Measurements from ENCODE around the gene MRGPRD. TPM values are rescaled to one million over a fixed set of nuclear protein-coding genes. Genes with fewer than 3 reads are reported as not detected.
A peak's percentile ranks its signal among the peaks of the same experiment; 100 is the strongest.

The MRGPRD gene
- total and polyA plus RNA-seq, 2 of the 8 experiments (the other 6 are each of a cell fraction or from before 2014, with no cell fraction given), result not detected

DNA sequence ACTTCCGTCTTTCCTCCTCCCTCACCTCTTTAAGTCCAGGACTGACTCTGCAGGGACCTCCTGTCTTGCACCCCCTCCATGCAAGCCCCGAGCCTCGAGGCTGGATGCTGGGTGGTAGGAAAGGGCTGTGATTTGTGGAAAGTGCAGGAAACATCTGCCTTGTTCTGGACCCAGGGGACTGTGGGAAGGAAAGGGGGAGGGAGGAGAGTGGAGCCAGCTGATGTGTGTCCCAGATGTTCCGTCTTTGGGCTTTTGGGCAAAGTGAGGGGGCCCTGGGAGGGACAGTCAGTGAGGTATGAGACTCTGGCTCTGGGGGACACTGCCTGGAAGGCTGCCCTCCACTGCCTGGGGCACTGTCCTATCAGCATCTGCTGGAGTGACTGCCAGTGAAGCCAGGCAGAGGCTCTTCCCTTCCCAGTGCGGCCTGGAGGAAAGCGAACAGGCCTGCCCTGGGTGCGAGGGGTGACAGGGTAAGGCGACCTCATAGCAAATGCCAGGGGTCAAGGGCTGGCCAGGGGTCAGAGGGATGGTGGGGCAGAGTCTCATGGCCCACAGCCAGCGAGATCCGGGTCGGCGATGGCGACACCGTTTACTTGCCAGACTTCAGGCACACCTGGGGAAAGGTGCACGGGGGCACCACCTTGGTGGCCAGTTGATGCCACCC is 1.7 kb downstream of the MRGPRD start:
- Histone ChIP-seq H4K20me1 (replicated peaks in 1 of 2; ENCODE audit: control insufficient read depth in 1 of 2, insufficient read depth in 2 of 2, low read length in 2 of 2) (no peaks in the 10 kb centered on the region), H4K5ac (ENCODE audit: insufficient read length, low read depth, low read length) (no peak overlapping the region), H3K79me2 (ENCODE audit: control insufficient read depth in 1 of 2, insufficient read depth in 2 of 2, low read length in 2 of 2) (no peaks in the 10 kb centered on the region), H2BK20ac (ENCODE audit: low read length) (no peak overlapping the region), H4K8ac (ENCODE audit: extremely low read depth, insufficient read depth, low read length) (no peak overlapping the region), H2BK5ac (ENCODE audit: low read depth, low read length) (no peak overlapping the region), H3K23ac (ENCODE audit: insufficient read length) (no peak overlapping the region), H2BK12ac (ENCODE audit: low read depth, low read length) (no peak overlapping the region; the same call in 1 of the 2 replicates), H3K79me1 (ENCODE audit: low read depth, low read length) (no peaks in the 10 kb centered on the region), H3K27me3 (replicated peaks in 1 of 4; ENCODE audit: control insufficient read depth in 3 of 4, extremely low read depth in 1 of 4, insufficient read depth in 3 of 4, low read length in 3 of 4) (no peaks in the 10 kb centered on the region; a peak in 2 of 7 replicates), H3K4me2 (ENCODE audit: insufficient read depth in 1 of 2, low read depth in 2 of 2, low read length in 2 of 2) (no peak overlapping the region), H3K36me3 (ENCODE audit: control insufficient read depth in 2 of 4, insufficient read depth in 4 of 4, low read length in 3 of 4) (no peaks in the 10 kb centered on the region), H3K56ac (replicated peaks; ENCODE audit: insufficient read length, low read depth, low read length) (no peak overlapping the region), H2AFZ (ENCODE audit: low read length) (no peak overlapping the region), H3K23me2 (ENCODE audit: low read depth, low read length) (no peaks in the 10 kb centered on the region), H3K27ac (ENCODE audit: low read depth, low read length) (no peak overlapping the region), H2BK120ac (replicated peaks; ENCODE audit: low read depth, low read length) (no peak overlapping the region), H3K4ac (replicated peaks; ENCODE audit: insufficient read length, low read depth, low read length) (no peak overlapping the region), H3K9ac (replicated peaks in 1 of 4; ENCODE audit: extremely low read depth in 1 of 4, low read depth in 3 of 4, low read length in 3 of 4) (no peak overlapping the region), H2AK5ac (ENCODE audit: low read depth, low read length) (no peak overlapping the region), H3K4me3 (ENCODE audit: extremely low read depth in 1 of 4, insufficient read depth in 2 of 4, low read depth in 3 of 4, low read length in 4 of 4) (no peak overlapping the region), H3K14ac (ENCODE audit: insufficient read length) (no peak overlapping the region), H3K18ac (ENCODE audit: extremely low read depth, low read length) (no peak overlapping the region), H4K91ac (replicated peaks; ENCODE audit: insufficient read length, low read length) (peak overlapping the region; percentile 25), H3K4me1 (replicated peaks in 1 of 4; ENCODE audit: control insufficient read depth in 3 of 4, insufficient read depth in 4 of 4, low read length in 3 of 4) (peaks cover 0 to 3% (median 1%) of the 10 kb centered on the region in 4 experiments; a peak in 1 of 7 replicates), H3K9me3 (ENCODE audit: insufficient read depth in 2 of 2, low read depth in 1 of 2, low read length in 1 of 2) (peaks cover 4 to 5% of the 10 kb centered on the region in 2 experiments; a peak in 2 of 4 replicates), H2BK15ac (ENCODE audit: low read length) (no peak overlapping the region)
- ChIA-PET POLR2A (ENCODE audit: partially characterized antibody) (interaction anchor here (0.7 kb wide), 1 partner anchor 22 kb away, joined by 3 read pairs; no protein-coding TSS in a partner anchor), CTCF (ENCODE audit: partially characterized antibody) (interaction anchor here (0.5 to 1.1 kb wide), 4 partner anchors 10 to 713 kb away, joined by 3 read pairs; no protein-coding TSS in a partner anchor)
- FAIRE-seq (no peak), DNase-seq (ENCODE audit: low read depth in 1 of 2, low spot score in 2 of 2) (no peak)
- WGBS, 2 experiments (ENCODE audit: extremely low coverage in 1 of 2, insufficient coverage in 1 of 2, insufficient read length in 1 of 2, insufficient replicate concordance in 2 of 2, low coverage in 1 of 2, low lambda C conversion rate in 2 of 2, missing lambda C conversion rate in 1 of 2), result 86% methylated on average over 14 of the region's 15 CpGs; no CpG with 5 or more reads in 1 of the 2 experiments
- no peak for TF ChIP-seq SIX5 (IDR thresholded peaks at IDR 0.05; ENCODE audit: low read depth, low read length)
- TF ChIP-seq TCF12 (IDR thresholded peaks at IDR 0.05; ENCODE audit: low read depth, low read length), result no peak
- TF ChIP-seq SAP30 (IDR thresholded peaks at IDR 0.05; ENCODE audit: insufficient read depth, insufficient replicate concordance, low read length), result no peak
- TF ChIP-seq POLR2A (IDR thresholded peaks at IDR 0.05; ENCODE audit: control extremely low read depth in 1 of 2, low read depth in 2 of 2, low read length in 2 of 2), result no peak
- no peak for TF ChIP-seq RFX5 (IDR thresholded peaks at IDR 0.05; ENCODE audit: borderline replicate concordance, low read depth, low read length)
- TF ChIP-seq SUZ12 (IDR thresholded peaks at IDR 0.05; ENCODE audit: low read length), result no peak
- TF ChIP-seq ZNF274 (IDR thresholded peaks at IDR 0.05; ENCODE audit: borderline replicate concordance, extremely low read depth, low read length), result no peak
- no peak for TF ChIP-seq CHD2 (IDR thresholded peaks at IDR 0.05; ENCODE audit: low read length)
- TF ChIP-seq, protein P1, sequence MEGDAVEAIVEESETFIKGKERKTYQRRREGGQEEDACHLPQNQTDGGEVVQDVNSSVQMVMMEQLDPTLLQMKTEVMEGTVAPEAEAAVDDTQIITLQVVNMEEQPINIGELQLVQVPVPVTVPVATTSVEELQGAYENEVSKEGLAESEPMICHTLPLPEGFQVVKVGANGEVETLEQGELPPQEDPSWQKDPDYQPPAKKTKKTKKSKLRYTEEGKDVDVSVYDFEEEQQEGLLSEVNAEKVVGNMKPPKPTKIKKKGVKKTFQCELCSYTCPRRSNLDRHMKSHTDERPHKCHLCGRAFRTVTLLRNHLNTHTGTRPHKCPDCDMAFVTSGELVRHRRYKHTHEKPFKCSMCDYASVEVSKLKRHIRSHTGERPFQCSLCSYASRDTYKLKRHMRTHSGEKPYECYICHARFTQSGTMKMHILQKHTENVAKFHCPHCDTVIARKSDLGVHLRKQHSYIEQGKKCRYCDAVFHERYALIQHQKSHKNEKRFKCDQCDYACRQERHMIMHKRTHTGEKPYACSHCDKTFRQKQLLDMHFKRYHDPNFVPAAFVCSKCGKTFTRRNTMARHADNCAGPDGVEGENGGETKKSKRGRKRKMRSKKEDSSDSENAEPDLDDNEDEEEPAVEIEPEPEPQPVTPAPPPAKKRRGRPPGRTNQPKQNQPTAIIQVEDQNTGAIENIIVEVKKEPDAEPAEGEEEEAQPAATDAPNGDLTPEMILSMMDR (IDR thresholded peaks at IDR 0.05; ENCODE audit: control extremely low read depth in 1 of 3, insufficient read depth in 1 of 3, low read depth in 1 of 3, low read length in 3 of 3), result no peak
- TF ChIP-seq SIRT6 (IDR thresholded peaks at IDR 0.05; ENCODE audit: low read length), result no peak
- TF ChIP-seq GTF2F1 (IDR thresholded peaks at IDR 0.05; ENCODE audit: borderline replicate concordance, low read depth, low read length), result no peak

All from H1 (cell line).